BLaER1 (cell line): ENCODE data around the gene PGR.
"Not testable (repeated sequence)": the region's sequence is repeated elsewhere in the genome, so short reads cannot be mapped to it uniquely, and the experiment has no call there.

Experiments used
- H3K27ac ChIP-seq: shearing (Covaris generic); formaldehyde crosslinking; 2 replicates; pipeline ENCODE4 v1.8.1; 2022
- H3K27me3 ChIP-seq: shearing (Covaris generic); formaldehyde crosslinking; 2 replicates; pipeline ENCODE4 v1.8.1; 2022
- H3K36me3 ChIP-seq: shearing (Covaris generic); formaldehyde crosslinking; 2 replicates; pipeline ENCODE4 v1.8.1; 2022
- H3K4me1 ChIP-seq: shearing (Covaris generic); formaldehyde crosslinking; 2 replicates; pipeline ENCODE4 v1.8.1; 2022
- H3K4me2 ChIP-seq: shearing (Covaris generic); formaldehyde crosslinking; 2 replicates; pipeline ENCODE4 v1.8.1; 2022
- H3K4me3 ChIP-seq: shearing (Covaris generic); formaldehyde crosslinking; 2 replicates; pipeline ENCODE4 v1.8.1; 2022
- H3K9ac ChIP-seq: shearing (Covaris generic); formaldehyde crosslinking; 2 replicates; pipeline ENCODE4 v1.8.1; 2022
- H3K9me3 ChIP-seq: shearing (Covaris generic); formaldehyde crosslinking; 2 replicates; pipeline ENCODE4 v1.8.1; 2022
- H4K20me1 ChIP-seq: shearing (Covaris generic); formaldehyde crosslinking; 2 replicates; pipeline ENCODE4 v1.8.1; 2022
- Cebpa-rat ChIP-seq: shearing (Covaris generic); IDR thresholded peaks from 2 replicates; pipeline ENCODE4 v1.8.1; 2022

The PGR gene

DNA sequence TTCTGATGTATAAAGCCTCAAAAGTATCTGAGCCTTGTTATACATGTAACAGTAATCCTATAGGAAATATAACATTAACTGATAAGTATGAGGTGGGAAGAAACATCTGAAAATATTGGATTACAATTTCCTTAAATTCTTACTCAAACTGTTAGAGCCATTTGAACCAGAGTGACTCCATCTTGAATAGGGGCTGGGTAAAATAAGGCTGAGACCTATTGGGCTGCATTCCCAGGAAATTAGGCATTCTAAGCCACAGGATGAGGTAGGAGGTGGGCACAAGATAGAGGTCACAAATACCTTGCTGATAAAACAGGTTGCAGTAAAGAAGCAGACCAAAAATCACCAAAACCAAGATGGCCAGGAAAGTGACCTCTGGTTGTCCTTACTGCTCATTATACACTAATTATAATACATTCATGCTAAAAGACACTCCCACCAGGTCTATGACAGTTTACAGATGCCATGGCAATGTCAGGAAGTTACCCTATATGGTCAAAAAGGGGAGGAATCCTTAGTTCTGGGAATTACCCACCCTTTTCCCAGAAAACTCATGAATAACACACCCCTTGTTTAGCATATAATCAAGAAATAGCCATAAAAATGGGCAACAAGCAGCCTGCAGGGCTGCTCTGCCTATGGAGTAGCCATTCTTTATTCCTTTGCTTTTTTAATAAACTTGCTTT, 114.9 kb downstream of the PGR start:
- no peak for TF ChIP-seq Cebpa-rat
- no peak overlapping the region for H3K9ac ChIP-seq
- no peaks in the 10 kb centered on the region for H3K36me3 ChIP-seq
- no peaks in the 10 kb centered on the region for H3K4me1 ChIP-seq
- H4K20me1 ChIP-seq, result no peaks in the 10 kb centered on the region
- H3K27ac ChIP-seq, result no peak overlapping the region
- no peak overlapping the region for H3K4me3 ChIP-seq
- H3K4me2 ChIP-seq, result no peak overlapping the region
- H3K9me3 ChIP-seq, result no peaks in the 10 kb centered on the region
- H3K27me3 ChIP-seq, result no peaks in the 10 kb centered on the region

DNA sequence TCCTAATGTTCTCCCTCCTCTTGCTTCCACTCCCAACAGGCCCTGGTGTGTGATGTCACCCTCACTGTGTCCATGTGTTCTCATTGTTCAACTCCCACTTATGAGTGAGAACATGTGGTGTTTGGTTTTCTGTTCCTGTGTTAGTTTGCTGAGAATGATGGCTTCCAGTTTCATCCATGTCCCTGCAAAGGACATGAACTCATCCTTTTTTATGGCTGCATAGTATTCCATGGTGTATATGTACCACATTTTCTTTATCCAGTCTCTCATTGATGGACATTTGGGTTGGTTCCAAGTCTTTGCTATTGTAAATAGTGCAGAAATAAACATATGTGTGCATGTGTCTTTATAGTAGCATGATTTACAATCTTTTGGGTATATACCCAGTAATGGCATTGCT, 115.9 kb downstream of the PGR start:
- not testable (repeated sequence) for H3K27me3 ChIP-seq, H3K9me3 ChIP-seq, H3K4me3 ChIP-seq, H4K20me1 ChIP-seq, H3K9ac ChIP-seq, H3K27ac ChIP-seq, H3K4me1 ChIP-seq, H3K4me2 ChIP-seq, H3K36me3 ChIP-seq

- Histone ChIP-seq H3K36me3 (no peaks in the 10 kb centered on the region), H3K9ac (no peak overlapping the region)
- no peak for TF ChIP-seq Cebpa-rat
Observed at GRCh38 chr11:101011881-101012280, 117.7 kb downstream of the PGR start.

GRCh38 chr11:101010899-101011298, 118.7 kb downstream of the PGR start:
- Histone ChIP-seq H3K4me1 (no peaks in the 10 kb centered on the region), H3K9ac (no peak overlapping the region), H3K9me3 (no peaks in the 10 kb centered on the region), H3K27ac (no peak overlapping the region), H3K4me2 (no peak overlapping the region), H3K27me3 (no peaks in the 10 kb centered on the region), H4K20me1 (no peaks in the 10 kb centered on the region), H3K4me3 (no peak overlapping the region), H3K36me3 (no peaks in the 10 kb centered on the region)
- TF ChIP-seq Cebpa-rat, result no peak

More at GRCh38 chr11:101011881-101012280, 117.7 kb downstream of the PGR start:
- H3K9me3 ChIP-seq, result no peaks in the 10 kb centered on the region
- H3K27me3 ChIP-seq, result no peaks in the 10 kb centered on the region
- H3K4me3 ChIP-seq, result no peak overlapping the region
- H3K4me2 ChIP-seq, result no peak overlapping the region
- no peaks in the 10 kb centered on the region for H3K4me1 ChIP-seq
- no peak overlapping the region for H3K27ac ChIP-seq
- H4K20me1 ChIP-seq, result no peaks in the 10 kb centered on the region

DNA sequence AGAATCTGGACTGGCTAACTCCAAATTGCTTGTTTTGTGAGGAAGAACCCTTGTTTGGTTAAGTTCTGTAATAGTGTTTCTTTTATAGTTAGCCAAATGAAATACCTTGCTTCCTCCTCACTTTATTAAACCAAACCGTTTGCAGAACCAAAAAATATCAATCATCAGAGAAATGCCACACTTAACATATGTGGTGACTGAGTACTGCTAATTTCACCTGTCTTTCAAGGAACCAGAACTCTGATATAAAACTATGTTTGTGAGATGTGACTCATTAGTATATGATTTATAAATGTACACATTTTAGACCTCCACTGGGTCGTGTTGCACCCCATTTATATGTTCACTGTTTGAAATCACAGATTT, 119.9 kb downstream of the PGR start:
- no peaks in the 10 kb centered on the region for H3K4me1 ChIP-seq
- H3K27me3 ChIP-seq, result no peaks in the 10 kb centered on the region
- no peaks in the 10 kb centered on the region for H4K20me1 ChIP-seq
- no peak overlapping the region for H3K9ac ChIP-seq
- TF ChIP-seq Cebpa-rat, result no peak
- no peaks in the 10 kb centered on the region for H3K36me3 ChIP-seq
- H3K4me2 ChIP-seq, result no peak overlapping the region
- H3K9me3 ChIP-seq, result no peaks in the 10 kb centered on the region
- H3K27ac ChIP-seq, result no peak overlapping the region
- H3K4me3 ChIP-seq, result no peak overlapping the region

- TF ChIP-seq Cebpa-rat, result no peak
Observed at GRCh38 chr11:101008961-101009689, 120.5 kb downstream of the PGR start.

GRCh38 chr11:101003468-101003867, 126.1 kb downstream of the PGR start:
- TF ChIP-seq Cebpa-rat, result no peak
- Histone ChIP-seq H3K36me3 (no peaks in the 10 kb centered on the region), H4K20me1 (no peaks in the 10 kb centered on the region), H3K27ac (no peak overlapping the region), H3K27me3 (no peaks in the 10 kb centered on the region), H3K9ac (no peak overlapping the region), H3K4me3 (no peak overlapping the region), H3K4me1 (no peaks in the 10 kb centered on the region), H3K4me2 (no peak overlapping the region), H3K9me3 (no peaks in the 10 kb centered on the region)

More at GRCh38 chr11:101008961-101009689, 120.5 kb downstream of the PGR start:
- no peaks in the 10 kb centered on the region for H3K4me1 ChIP-seq
- no peaks in the 10 kb centered on the region for H3K9me3 ChIP-seq
- no peak overlapping the region for H3K4me2 ChIP-seq
- H3K4me3 ChIP-seq, result no peak overlapping the region
- H3K27me3 ChIP-seq, result no peaks in the 10 kb centered on the region
- H3K36me3 ChIP-seq, result no peaks in the 10 kb centered on the region
- H4K20me1 ChIP-seq, result no peaks in the 10 kb centered on the region
- no peak overlapping the region for H3K27ac ChIP-seq
- H3K9ac ChIP-seq, result no peak overlapping the region

- no peaks in the 10 kb centered on the region for H3K36me3 ChIP-seq
- no peaks in the 10 kb centered on the region for H3K27me3 ChIP-seq
- H3K4me2 ChIP-seq, result no peak overlapping the region
- no peak overlapping the region for H3K9ac ChIP-seq
- H4K20me1 ChIP-seq, result no peaks in the 10 kb centered on the region
- H3K9me3 ChIP-seq, result no peaks in the 10 kb centered on the region
- no peaks in the 10 kb centered on the region for H3K4me1 ChIP-seq
- H3K4me3 ChIP-seq, result no peak overlapping the region
- no peak for TF ChIP-seq Cebpa-rat
- no peak overlapping the region for H3K27ac ChIP-seq
Observed at GRCh38 chr11:100999756-101000155, 129.9 kb downstream of the PGR start.

- H3K36me3 ChIP-seq, result no peaks in the 10 kb centered on the region
- no peak overlapping the region for H3K9ac ChIP-seq
- H4K20me1 ChIP-seq, result no peaks in the 10 kb centered on the region
- H3K9me3 ChIP-seq, result no peaks in the 10 kb centered on the region
- no peaks in the 10 kb centered on the region for H3K27me3 ChIP-seq
- no peak overlapping the region for H3K4me3 ChIP-seq
- no peak overlapping the region for H3K4me2 ChIP-seq
- no peaks in the 10 kb centered on the region for H3K4me1 ChIP-seq
- TF ChIP-seq Cebpa-rat, result no peak
- no peak overlapping the region for H3K27ac ChIP-seq
Observed at GRCh38 chr11:100994966-100995365, 134.6 kb downstream of the PGR start.

GRCh38 chr11:100991541-100991940, 138.1 kb downstream of the PGR start:
- Histone ChIP-seq H4K20me1 (no peaks in the 10 kb centered on the region), H3K9me3 (no peaks in the 10 kb centered on the region), H3K4me1 (no peaks in the 10 kb centered on the region), H3K4me3 (no peak overlapping the region), H3K4me2 (no peak overlapping the region), H3K9ac (no peak overlapping the region), H3K27ac (no peak overlapping the region), H3K36me3 (peaks cover 4% of the 10 kb centered on the region; the same call in 1 of the 2 replicates), H3K27me3 (no peaks in the 10 kb centered on the region)
- TF ChIP-seq Cebpa-rat, result no peak
